CD14-positive monocyte (primary cell): Measurements from ENCODE around the gene RPL12. TPM values are rescaled to one million over a fixed set of nuclear protein-coding genes. Genes with fewer than 3 reads are reported as not detected.

Experiments
- DNase-seq, 3 donors: peaks; one replicate each; pipeline ENCODE4 v3.0.0-alpha.2; 2011 to 2022
- H2AFZ ChIP-seq: 2 replicates; pipeline ENCODE4 v1.6.0; 2012; ENCODE audit warnings: mild to moderate bottlenecking, low read depth, low read length, inconsistent platforms; ENCODE audit not compliant: insufficient read depth, poor library complexity, severe bottlenecking
- H3K27ac ChIP-seq, 2 donors: 1 replicate in 1 of 2; 2 replicates in 1 of 2; pipeline ENCODE4 v1.5.1; 2012 to 2013; ENCODE audit warnings: low read length in 2 of 2, control low read depth in 1 of 2, inconsistent platforms in 1 of 2, low read depth in 1 of 2, mild to moderate bottlenecking in 1 of 2
- H3K27me3 ChIP-seq, 2 donors: one replicate each; pipeline versions ENCODE4 v1.6.0 to v1.6.1; 2011 to 2013; ENCODE audit warnings: low read length in 2 of 2; ENCODE audit not compliant: control insufficient read depth in 2 of 2, insufficient read depth in 2 of 2
- H3K36me3 ChIP-seq, 2 donors: replicated peaks in 1 of 2; 1 replicate in 1 of 2; 2 replicates in 1 of 2; pipeline versions ENCODE4 v1.5.1 to v1.6.1; 2012 to 2013; ENCODE audit warnings: low read length in 2 of 2, control low read depth in 1 of 2, inconsistent platforms in 1 of 2, mild to moderate bottlenecking in 1 of 2; ENCODE audit not compliant: insufficient read depth in 2 of 2, control insufficient read depth in 1 of 2
- H3K4me1 ChIP-seq, 2 donors: 1 replicate in 1 of 2; 2 replicates in 1 of 2; pipeline versions ENCODE4 v1.5.1 to v1.6.1; 2012 to 2013; ENCODE audit warnings: low read length in 2 of 2, control low read depth in 1 of 2, inconsistent platforms in 1 of 2, mild to moderate bottlenecking in 1 of 2, moderate library complexity in 1 of 2; ENCODE audit not compliant: insufficient read depth in 2 of 2, control insufficient read depth in 1 of 2
- H3K4me2 ChIP-seq: replicated peaks from 2 replicates; pipeline ENCODE3; 2012; ENCODE audit warnings: low read length, moderate library complexity, mild to moderate bottlenecking; ENCODE audit not compliant: poor library complexity, severe bottlenecking; ENCODE audit errors: extremely low read depth
- H3K4me3 ChIP-seq, 3 experiments: fragments of 200-600 bp in 1 of 3; sonication (generic) in 1 of 3; replicated peaks in 1 of 3; 1 replicate in 2 of 3; 2 replicates in 1 of 3; pipeline ENCODE4 v1.5.1; 2011 to 2013; ENCODE audit warnings: low read length in 3 of 3, mild to moderate bottlenecking in 3 of 3, control low read depth in 2 of 3, low read depth in 2 of 3, inconsistent platforms in 1 of 3, moderate library complexity in 1 of 3
- H3K79me2 ChIP-seq: 2 replicates; pipeline ENCODE4 v1.6.0; 2012; ENCODE audit warnings: mild to moderate bottlenecking, control low read depth, inconsistent platforms, low read length, moderate library complexity; ENCODE audit not compliant: insufficient read depth
- H3K9ac ChIP-seq: 2 replicates; pipeline ENCODE4 v1.6.0; 2017; ENCODE audit warnings: low read length, mild to moderate bottlenecking; ENCODE audit not compliant: insufficient read depth, poor library complexity, severe bottlenecking
- H3K9me3 ChIP-seq, 2 donors: replicated peaks in 1 of 2; 1 replicate in 1 of 2; 2 replicates in 1 of 2; pipeline versions ENCODE4 v1.5.1 to v1.6.1; 2012 to 2013; ENCODE audit warnings: low read length in 2 of 2, control low read depth in 1 of 2; ENCODE audit not compliant: control insufficient read depth in 1 of 2, insufficient read depth in 1 of 2
- H4K20me1 ChIP-seq: 2 replicates; pipeline ENCODE4 v1.6.0; 2012; ENCODE audit warnings: mild to moderate bottlenecking, low read length, control low read depth, moderate library complexity; ENCODE audit not compliant: insufficient read depth
- H3K27ac Mint-ChIP-seq, 7 donors: one replicate each; pipeline ENCODE4 v1.8.0; 2020; ENCODE audit warnings: mild to moderate bottlenecking in 7 of 7, mixed read lengths in 7 of 7, moderate library complexity in 6 of 7, inconsistent platforms in 2 of 7
- H3K27me3 Mint-ChIP-seq, 3 donors: one replicate each; pipeline ENCODE4 v1.8.0; 2021 to 2022; ENCODE audit warnings: low read depth in 3 of 3, mild to moderate bottlenecking in 3 of 3, mixed read lengths in 3 of 3, moderate library complexity in 3 of 3, inconsistent platforms in 1 of 3
- H3K36me3 Mint-ChIP-seq, 2 donors: one replicate each; pipeline ENCODE4 v1.8.0; 2020; ENCODE audit warnings: mixed read lengths in 2 of 2, inconsistent platforms in 1 of 2, mild to moderate bottlenecking in 1 of 2
- H3K4me1 Mint-ChIP-seq: one replicate; pipeline ENCODE4 v1.8.0; 2020; ENCODE audit warnings: mild to moderate bottlenecking, mixed read lengths
- H3K4me3 Mint-ChIP-seq, 2 donors: one replicate each; pipeline ENCODE4 v1.8.0; 2020; ENCODE audit warnings: mild to moderate bottlenecking in 2 of 2, mixed read lengths in 2 of 2, moderate library complexity in 1 of 2
- H3K9me3 Mint-ChIP-seq, 7 donors: one replicate each; pipeline ENCODE4 v1.8.0; 2020 to 2022; ENCODE audit warnings: mixed read lengths in 7 of 7, mild to moderate bottlenecking in 6 of 7, moderate library complexity in 6 of 7, inconsistent platforms in 2 of 7
- WGBS: methylation state at CpG from one replicate; pipeline ENCODE4 v1.1.5; 2013; ENCODE audit warnings: missing lambda C conversion rate; ENCODE audit not compliant: insufficient coverage; 5-methylcytosine and 5-hydroxymethylcytosine counted together
- intact Hi-C, 2 donors: fragments of 100-400 bp; cut with micrococcal nuclease; formaldehyde crosslinking; loops; one replicate each; pipeline versions ENCODE4 v1.15.0 to v1.15.1; 2023
- polyA plus RNA-seq, 3 donors: library from polyadenylated mRNA; depleted of rRNA in 1 of 3; unstranded in 2 of 3; stranded (reverse) in 1 of 3; fragments of 300-500 nt in 2 of 3; fragments of >200 nt in 1 of 3; fragmentation: Illumina TruSeq in 2 of 3; gene quantifications; 1 replicate in 2 of 3; 2 replicates in 1 of 3; pipeline ENCODE4 v1.2.3, GENCODE V29; 2012 to 2021
- TF ChIP-seq, protein P1 (sequence below): fragments of 200-600 bp; IDR thresholded peaks from one replicate; pipeline ENCODE4 v1.8.0; 2022; ENCODE audit warnings: antibody characterized with exemption, mild to moderate bottlenecking

Gene RPL12
- polyA plus RNA-seq, 3 donors = 417 to 1,509 (median 490) TPM

DNA sequence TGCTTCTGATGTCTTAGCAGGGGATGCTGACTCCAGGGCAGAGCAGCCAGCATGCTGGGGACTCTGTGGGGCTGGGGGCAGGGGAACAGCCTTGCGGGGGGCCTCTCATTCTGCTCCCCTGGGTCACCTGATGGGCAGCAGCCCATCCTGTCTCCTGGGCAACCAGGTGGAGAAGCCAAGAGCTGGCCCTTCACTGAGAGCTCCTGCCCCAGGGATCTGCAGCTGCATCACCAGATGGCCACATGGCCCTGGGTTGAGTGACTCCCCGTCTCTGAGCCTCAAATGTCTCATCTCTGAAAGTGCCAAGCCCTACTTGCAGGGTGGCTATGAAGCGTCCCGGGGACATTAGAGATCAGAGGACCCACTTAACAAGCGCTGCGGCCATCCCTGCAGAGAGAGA, 49.2 kb upstream of the RPL12 start:
- H3K27ac ChIP-seq = no peak overlapping the region
- peaks cover 58 to 84% of the 10 kb centered on the region in 2 donors for H3K36me3 ChIP-seq
- H4K20me1 ChIP-seq = peaks cover 18% of the 10 kb centered on the region
- H3K79me2 ChIP-seq = no peaks in the 10 kb centered on the region
- H3K27me3 ChIP-seq = no peaks in the 10 kb centered on the region
- Mint-ChIP-seq H3K9me3 (no peaks in the 10 kb centered on the region), H3K27me3 (no peaks in the 10 kb centered on the region), H3K27ac (no peak overlapping the region), H3K4me3 (no peak overlapping the region), H3K4me1 (no peaks in the 10 kb centered on the region), H3K36me3 (peaks cover 35 to 81% of the 10 kb centered on the region in 2 donors)
- no peak for DNase-seq
- no peaks in the 10 kb centered on the region for H3K9me3 ChIP-seq
- H3K9ac ChIP-seq = no peak overlapping the region
- H3K4me3 ChIP-seq = no peak overlapping the region
- H3K4me1 ChIP-seq = no peaks in the 10 kb centered on the region
- no peak overlapping the region for H3K4me2 ChIP-seq
- H2AFZ ChIP-seq = no peak overlapping the region
- WGBS = 92% methylated on average over 1 of the region's 6 CpGs
- intact Hi-C loops = loop anchor here (5.0 to 10.0 kb wide), 3 partner anchors 87 to 422 kb away; partner anchors contain the start of gene AK1 (in 1 of the 2)
- TF ChIP-seq, protein P1, sequence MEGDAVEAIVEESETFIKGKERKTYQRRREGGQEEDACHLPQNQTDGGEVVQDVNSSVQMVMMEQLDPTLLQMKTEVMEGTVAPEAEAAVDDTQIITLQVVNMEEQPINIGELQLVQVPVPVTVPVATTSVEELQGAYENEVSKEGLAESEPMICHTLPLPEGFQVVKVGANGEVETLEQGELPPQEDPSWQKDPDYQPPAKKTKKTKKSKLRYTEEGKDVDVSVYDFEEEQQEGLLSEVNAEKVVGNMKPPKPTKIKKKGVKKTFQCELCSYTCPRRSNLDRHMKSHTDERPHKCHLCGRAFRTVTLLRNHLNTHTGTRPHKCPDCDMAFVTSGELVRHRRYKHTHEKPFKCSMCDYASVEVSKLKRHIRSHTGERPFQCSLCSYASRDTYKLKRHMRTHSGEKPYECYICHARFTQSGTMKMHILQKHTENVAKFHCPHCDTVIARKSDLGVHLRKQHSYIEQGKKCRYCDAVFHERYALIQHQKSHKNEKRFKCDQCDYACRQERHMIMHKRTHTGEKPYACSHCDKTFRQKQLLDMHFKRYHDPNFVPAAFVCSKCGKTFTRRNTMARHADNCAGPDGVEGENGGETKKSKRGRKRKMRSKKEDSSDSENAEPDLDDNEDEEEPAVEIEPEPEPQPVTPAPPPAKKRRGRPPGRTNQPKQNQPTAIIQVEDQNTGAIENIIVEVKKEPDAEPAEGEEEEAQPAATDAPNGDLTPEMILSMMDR = no peak

DNA sequence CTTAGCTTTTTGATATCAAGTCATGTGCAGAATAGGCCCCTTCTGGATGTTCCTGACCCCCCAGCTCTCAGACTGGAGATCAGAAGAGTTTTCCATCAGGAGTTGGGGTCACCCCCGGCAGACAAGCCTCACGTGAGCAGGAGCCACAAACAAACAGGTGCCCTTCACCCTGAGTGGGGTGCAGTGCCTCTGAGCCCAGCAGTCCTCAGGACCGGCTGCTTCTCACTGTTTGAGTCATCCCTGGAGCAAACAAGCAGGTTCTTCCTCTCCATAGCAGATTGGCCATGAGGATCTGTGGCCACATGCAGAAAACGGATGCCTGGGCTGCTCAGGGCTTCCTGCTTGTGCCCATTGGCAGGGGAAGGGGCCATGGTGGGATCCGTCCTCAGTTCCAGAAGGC, 47.1 kb upstream of the RPL12 start:
- H3K4me1 Mint-ChIP-seq = no peaks in the 10 kb centered on the region
- peaks cover 55 to 81% of the 10 kb centered on the region in 2 donors for H3K36me3 ChIP-seq
- TF ChIP-seq, protein P1 = no peak
- no peaks in the 10 kb centered on the region for H3K27me3 Mint-ChIP-seq
- H3K9me3 ChIP-seq = no peaks in the 10 kb centered on the region
- no peak overlapping the region for H3K4me2 ChIP-seq
- H3K9me3 Mint-ChIP-seq = no peaks in the 10 kb centered on the region
- intact Hi-C loops = no loop called here
- no peak overlapping the region for H2AFZ ChIP-seq
- H3K27me3 ChIP-seq = no peaks in the 10 kb centered on the region
- no peak for DNase-seq
- H3K9ac ChIP-seq = no peak overlapping the region
- H3K4me3 Mint-ChIP-seq = no peak overlapping the region
- H3K79me2 ChIP-seq = no peaks in the 10 kb centered on the region
- WGBS = 95% methylated on average over 4 of the region's 5 CpGs
- peaks cover 38 to 76% of the 10 kb centered on the region in 2 donors for H3K36me3 Mint-ChIP-seq
- H3K4me3 ChIP-seq = no peak overlapping the region
- no peak overlapping the region for H3K27ac Mint-ChIP-seq
- H4K20me1 ChIP-seq = no peaks in the 10 kb centered on the region
- H3K4me1 ChIP-seq = no peaks in the 10 kb centered on the region
- H3K27ac ChIP-seq = no peak overlapping the region
